B cell (primary cell): Measurements from ENCODE around the gene SHANK1.

Experiments used
- CTCF ChIP-seq: fragments of 200-600 bp; IDR thresholded peaks from one replicate; pipeline ENCODE4 v1.8.0; 2022; ENCODE audit warnings: antibody characterized with exemption, mild to moderate bottlenecking
- EZH2 ChIP-seq: IDR thresholded peaks from 2 replicates; pipeline ENCODE4 v1.6.1; 2012; ENCODE audit warnings: borderline replicate concordance, low read depth, mild to moderate bottlenecking, moderate library complexity, low read length; ENCODE audit not compliant: insufficient read depth, poor library complexity, severe bottlenecking

- TF ChIP-seq EZH2, result no peak
- TF ChIP-seq CTCF, result peak; percentile 82
These were observed 50.1 kb downstream of the SHANK1 start for GRCh38 chr19:50669302-50670101.
